Right renal pelvis (tissue), 4 donors: Measurements from ENCODE around the gene LGI1. TPM values are rescaled to one million over a fixed set of nuclear protein-coding genes. Genes with fewer than 3 reads are reported as not detected.

Source experiments
- DNase-seq, 4 donors: peaks; one replicate each; pipeline ENCODE4 v3.0.0-alpha.2; 2013; ENCODE audit warnings: low read depth in 4 of 4, low spot score in 3 of 4, missing footprints in 1 of 4
- polyA plus RNA-seq, 4 donors: library from polyadenylated mRNA; unstranded; fragments of 120-200 nt; gene quantifications; one replicate each; pipeline ENCODE4 v1.2.1, GENCODE V29; 2013; ENCODE audit not compliant: insufficient read length in 4 of 4

The LGI1 gene
- polyA plus RNA-seq, 4 donors: 4.5 to 8.2 (median 7.2) TPM

DNA sequence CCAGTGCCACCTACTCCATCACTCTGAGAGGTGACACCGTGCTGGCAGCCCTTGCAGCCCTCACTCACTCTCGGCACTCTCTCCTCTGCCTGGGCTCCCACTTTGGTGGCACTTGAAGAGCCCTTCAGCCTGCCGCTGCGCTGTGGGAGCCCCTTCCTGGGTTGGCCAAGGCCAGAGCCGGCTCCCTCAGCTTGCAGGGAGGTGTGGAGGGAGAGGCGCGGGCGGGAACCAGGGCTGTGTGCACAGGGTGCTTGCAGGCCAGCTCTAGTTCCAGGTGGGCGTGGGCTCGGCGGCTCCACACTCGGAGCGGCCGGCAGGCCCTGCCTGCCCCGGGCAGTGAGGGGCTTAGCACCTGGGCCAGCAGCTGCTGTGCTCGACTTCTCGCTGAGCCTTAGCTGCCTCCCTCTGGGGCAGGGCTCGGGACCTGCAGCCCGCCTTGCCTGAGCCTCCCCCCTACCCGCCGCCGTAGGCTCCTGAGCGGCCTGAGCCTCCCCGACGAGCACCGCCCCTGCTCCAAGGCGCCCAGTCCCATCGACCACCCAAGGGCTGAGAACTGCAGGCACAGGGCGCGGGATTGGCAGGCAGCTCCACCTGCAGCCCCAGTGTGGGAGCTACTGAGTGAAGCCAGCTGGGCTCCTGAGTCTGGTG is 87.4 kb downstream of the LGI1 start:
- no peak for DNase-seq

Other genes starting within 250 kb of the LGI1 start
- gene FFAR4, start 191.3 kb upstream of the LGI1 start, polyA plus RNA-seq: under 1 TPM in 1 of 4 donors, not detected in 3; 0.01 TPM
- 1 to 10 TPM in 1 of 4 donors, under 1 TPM in 3; 0.32 to 1.3 (median 0.46) TPM for gene RBP4, start 156.7 kb upstream of the LGI1 start, polyA plus RNA-seq
- under 1 TPM; 0.33 to 0.69 (median 0.48) TPM for gene PDE6C, start 145.4 kb upstream of the LGI1 start, polyA plus RNA-seq
- 10 to 100 TPM; 27.1 to 39.3 (median 32.3) TPM for gene FRA10AC1, start 55.3 kb upstream of the LGI1 start, polyA plus RNA-seq
- gene SLC35G1, start 136.0 kb downstream of the LGI1 start, polyA plus RNA-seq: 1 to 10 TPM; 7.6 to 8.9 (median 8.5) TPM
- 10 to 100 TPM; 31.9 to 41.4 (median 33.9) TPM for gene PLCE1, start 236.0 kb downstream of the LGI1 start, polyA plus RNA-seq